ENCODE data around the gene MECP2. TPM values are rescaled to one million over a fixed set of nuclear protein-coding genes. Genes with fewer than 3 reads are reported as not detected.

MECP2 gene
- total and polyA plus RNA-seq, 10 of the 15 experiments (the other 5 are each of a cell fraction or from before 2014, with no cell fraction given), result 1.3 to 32.7 (median 13.7) TPM

- H3K4me3 ChIP-seq, result no peak overlapping the region
- H3K9ac ChIP-seq (ENCODE audit: control insufficient read depth, insufficient read depth, low read length), result no peak overlapping the region
- no peak for ATAC-seq
- no peaks in the 10 kb centered on the region for H3K9me3 ChIP-seq (replicated peaks; ENCODE audit: control insufficient read depth, insufficient read depth, low read length)
- intact Hi-C loops (cut with micrococcal nuclease; ENCODE audit: unreplicated experiment) (no loop called here), in situ Hi-C loops (cut with MboI) (no loop called here)
- no peak for DNase-seq (ENCODE audit: low read depth, low spot score)
- BruUV-seq (replicated peaks), result no TSS peak
- H3K27me3 ChIP-seq (replicated peaks in 1 of 2; ENCODE audit: control insufficient read depth in 2 of 2, insufficient read depth in 2 of 2, low read length in 1 of 2), result no peaks in the 10 kb centered on the region
- no peaks in the 10 kb centered on the region; a peak in 1 of 4 replicates for H3K36me3 ChIP-seq (ENCODE audit: control insufficient read depth in 2 of 2, insufficient read depth in 2 of 2, low read length in 1 of 2)
- no peak overlapping the region for H3K4me2 ChIP-seq (ENCODE audit: control insufficient read depth, insufficient read depth)
- POLR2A ChIA-PET, result no interaction called here
- no peak overlapping the region for H2AFZ ChIP-seq (ENCODE audit: control insufficient read depth, low read depth, low read length)
- 85% methylated on average over 3 of the region's 3 CpGs for WGBS (ENCODE audit: insufficient coverage, insufficient replicate concordance, low lambda C conversion rate, missing lambda C conversion rate)
- SMC1A ChIA-PET (ENCODE audit: uncharacterized antibody, unreplicated experiment), result no interaction called here
- H4K20me1 ChIP-seq (ENCODE audit: control insufficient read depth, insufficient read depth), result peaks cover 3% of the 10 kb centered on the region; the same call in 1 of the 2 replicates
- H3K27ac ChIP-seq (ENCODE audit: control insufficient read depth, insufficient read depth), result no peak overlapping the region
- RAD21 ChIA-PET (ENCODE audit: unreplicated experiment), result no interaction called here
- peaks cover 10% of the 10 kb centered on the region for H3K79me2 ChIP-seq (ENCODE audit: control insufficient read depth, insufficient read depth, low read length)
- no peak for FAIRE-seq
- H3K4me1 ChIP-seq (ENCODE audit: control insufficient read depth, insufficient read depth, low read length), result no peaks in the 10 kb centered on the region; the same call in 1 of the 2 replicates
- CTCF ChIA-PET, result no interaction called here
- TF ChIP-seq JUNB (IDR thresholded peaks at IDR 0.05) (no peak), ZNF687 (IDR thresholded peaks at IDR 0.05) (no peak), CEBPB (IDR thresholded peaks at IDR 0.05; ENCODE audit: borderline replicate concordance in 1 of 2, low read depth in 2 of 2, low read length in 2 of 2) (no peak), NRF1 (conservative IDR thresholded peaks at IDR 0.05; ENCODE audit: low read depth, low read length) (no peak), BRCA1 (IDR thresholded peaks at IDR 0.05; ENCODE audit: low read depth, low read length) (no peak), ZBED1 (IDR thresholded peaks at IDR 0.05; ENCODE audit: borderline replicate concordance) (no peak)
- TF ChIP-seq, protein P1, sequence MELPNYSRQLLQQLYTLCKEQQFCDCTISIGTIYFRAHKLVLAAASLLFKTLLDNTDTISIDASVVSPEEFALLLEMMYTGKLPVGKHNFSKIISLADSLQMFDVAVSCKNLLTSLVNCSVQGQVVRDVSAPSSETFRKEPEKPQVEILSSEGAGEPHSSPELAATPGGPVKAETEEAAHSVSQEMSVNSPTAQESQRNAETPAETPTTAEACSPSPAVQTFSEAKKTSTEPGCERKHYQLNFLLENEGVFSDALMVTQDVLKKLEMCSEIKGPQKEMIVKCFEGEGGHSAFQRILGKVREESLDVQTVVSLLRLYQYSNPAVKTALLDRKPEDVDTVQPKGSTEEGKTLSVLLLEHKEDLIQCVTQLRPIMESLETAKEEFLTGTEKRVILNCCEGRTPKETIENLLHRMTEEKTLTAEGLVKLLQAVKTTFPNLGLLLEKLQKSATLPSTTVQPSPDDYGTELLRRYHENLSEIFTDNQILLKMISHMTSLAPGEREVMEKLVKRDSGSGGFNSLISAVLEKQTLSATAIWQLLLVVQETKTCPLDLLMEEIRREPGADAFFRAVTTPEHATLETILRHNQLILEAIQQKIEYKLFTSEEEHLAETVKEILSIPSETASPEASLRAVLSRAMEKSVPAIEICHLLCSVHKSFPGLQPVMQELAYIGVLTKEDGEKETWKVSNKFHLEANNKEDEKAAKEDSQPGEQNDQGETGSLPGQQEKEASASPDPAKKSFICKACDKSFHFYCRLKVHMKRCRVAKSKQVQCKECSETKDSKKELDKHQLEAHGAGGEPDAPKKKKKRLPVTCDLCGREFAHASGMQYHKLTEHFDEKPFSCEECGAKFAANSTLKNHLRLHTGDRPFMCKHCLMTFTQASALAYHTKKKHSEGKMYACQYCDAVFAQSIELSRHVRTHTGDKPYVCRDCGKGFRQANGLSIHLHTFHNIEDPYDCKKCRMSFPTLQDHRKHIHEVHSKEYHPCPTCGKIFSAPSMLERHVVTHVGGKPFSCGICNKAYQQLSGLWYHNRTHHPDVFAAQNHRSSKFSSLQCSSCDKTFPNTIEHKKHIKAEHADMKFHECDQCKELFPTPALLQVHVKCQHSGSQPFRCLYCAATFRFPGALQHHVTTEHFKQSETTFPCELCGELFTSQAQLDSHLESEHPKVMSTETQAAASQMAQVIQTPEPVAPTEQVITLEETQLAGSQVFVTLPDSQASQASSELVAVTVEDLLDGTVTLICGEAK (IDR thresholded peaks at IDR 0.05; ENCODE audit: borderline replicate concordance), result no peak
These were observed 23.3 kb downstream of the MECP2 start for GRCh38 chrX:154074199-154074598.

Data from GM12878 (cell line).